Umbilical cord (tissue), 2 donors: ENCODE measurements around the gene SPDL1. TPM values are rescaled to one million over a fixed set of nuclear protein-coding genes. Genes with fewer than 3 reads are reported as not detected.

ENCODE experiments used
- DNase-seq: peaks from one replicate; pipeline ENCODE4 v3.0.0-alpha.2; 2015; ENCODE audit warnings: low spot score
- total RNA-seq: library from RNA; depleted of rRNA; stranded (reverse); fragments of >200 nt; gene quantifications from one replicate; pipeline ENCODE4 v1.2.3, GENCODE V29; 2014; ENCODE audit warnings: low replicate concordance; ENCODE audit not compliant: insufficient read depth

Gene SPDL1
- total RNA-seq, 1 donor from 2014 or later, result 35.4 TPM

DNA sequence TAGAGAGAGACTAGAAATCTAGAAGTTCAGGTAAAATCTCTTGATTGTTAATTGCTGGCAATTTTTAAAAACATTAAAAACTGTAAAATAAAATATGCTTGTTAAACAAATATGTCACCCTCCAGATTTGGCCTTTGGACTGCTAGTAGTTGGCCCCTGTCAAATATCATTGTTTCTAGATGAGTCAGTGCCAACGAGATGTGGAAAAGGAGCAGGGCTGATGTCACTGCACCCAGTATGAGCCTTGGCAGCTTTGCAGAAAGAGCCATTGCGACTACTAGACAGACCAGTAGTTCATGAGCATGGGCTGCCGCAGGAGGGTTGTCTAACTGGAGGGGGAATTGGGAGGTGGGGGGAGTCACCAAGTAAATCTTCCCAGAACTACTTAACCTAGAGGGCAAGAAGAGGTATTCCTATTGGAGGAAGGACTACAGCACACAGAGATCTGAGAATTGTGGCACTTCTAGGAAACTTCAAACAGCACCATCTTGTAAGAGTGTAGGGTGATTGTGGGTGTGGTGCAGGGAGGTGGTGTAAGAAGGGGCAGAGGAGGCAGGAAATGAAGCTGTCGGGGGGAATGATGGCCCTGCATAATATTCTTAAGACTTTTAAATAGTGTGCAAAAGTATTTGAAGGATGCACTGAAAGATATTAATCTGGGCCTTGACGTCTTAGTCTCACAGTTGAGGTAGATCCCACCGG, 46.4 kb downstream of the SPDL1 start:
- no peak for DNase-seq

GRCh38 chr5:169631360-169631759, 47.8 kb downstream of the SPDL1 start:
- no peak for DNase-seq

DNA sequence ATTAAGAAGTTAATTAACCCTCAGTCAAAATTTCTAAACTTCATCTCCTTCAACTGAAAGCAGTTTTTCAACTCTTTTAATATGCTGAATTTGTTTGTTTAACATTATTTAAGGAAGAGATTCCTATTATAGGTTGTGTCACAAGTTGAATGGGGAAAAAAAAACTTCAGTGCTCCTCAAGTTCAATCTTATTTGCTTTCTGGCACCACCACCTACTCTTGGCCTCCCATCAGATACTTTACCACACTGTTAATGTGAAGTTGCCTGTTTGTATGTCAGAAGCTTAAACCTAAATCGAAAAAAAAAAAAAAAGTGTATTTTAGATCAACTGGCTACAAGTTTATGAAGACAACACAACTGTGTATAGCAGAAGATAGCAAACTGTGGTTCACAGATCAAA, 49.4 kb downstream of the SPDL1 start:
- DNase-seq, result no peak

- no peak for DNase-seq
Observed at GRCh38 chr5:169634606-169635005, 51.0 kb downstream of the SPDL1 start.

DNA sequence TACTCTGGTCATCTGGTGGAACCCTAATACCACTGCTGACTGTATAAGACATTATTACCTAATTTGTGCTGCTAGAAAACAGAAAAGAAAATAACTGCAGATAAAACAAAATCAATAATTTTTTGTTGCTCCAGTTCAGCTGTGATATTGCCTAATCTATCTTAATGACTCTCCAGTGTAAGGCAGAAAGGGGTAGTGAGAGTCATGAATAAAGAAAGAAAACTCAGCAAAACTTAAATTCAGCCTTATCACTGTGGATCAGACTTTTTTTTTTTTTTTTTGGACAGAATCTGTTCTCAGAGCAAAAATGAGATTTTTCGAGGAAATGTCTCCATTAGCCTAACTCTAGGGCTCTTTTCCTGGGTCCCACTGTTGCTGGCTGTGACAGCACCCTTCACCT, 52.4 kb downstream of the SPDL1 start:
- no peak for DNase-seq

DNA sequence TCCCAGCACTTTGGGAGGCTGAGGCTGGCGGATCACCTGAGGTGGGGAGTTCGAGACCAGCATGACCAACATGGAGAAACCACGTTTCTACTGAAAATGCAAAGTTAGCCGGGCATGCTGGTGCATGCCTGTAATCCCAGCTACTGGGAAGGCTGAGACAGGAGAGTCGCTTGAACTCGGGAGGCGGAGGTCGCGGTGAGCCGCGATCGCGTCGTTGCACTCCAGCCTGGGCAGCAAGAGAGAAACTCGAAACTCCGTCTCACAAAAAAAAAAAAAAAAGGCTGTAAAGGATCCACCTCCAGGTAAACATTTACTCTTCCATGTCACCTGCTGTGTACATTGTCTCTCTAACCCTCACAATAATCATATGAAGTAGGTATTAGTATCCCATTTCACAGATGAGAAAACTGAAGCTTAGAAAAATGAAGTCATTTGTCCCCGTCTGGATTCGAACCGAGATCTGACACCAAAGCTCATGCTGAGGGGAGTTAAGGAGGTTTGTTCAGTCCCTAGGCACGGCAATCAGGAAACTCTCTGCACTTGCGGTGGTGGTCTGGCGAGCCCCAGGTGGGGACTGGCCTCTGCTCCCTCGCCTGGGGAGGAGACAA, 53.0 kb downstream of the SPDL1 start:
- DNase-seq, result no peak

DNA sequence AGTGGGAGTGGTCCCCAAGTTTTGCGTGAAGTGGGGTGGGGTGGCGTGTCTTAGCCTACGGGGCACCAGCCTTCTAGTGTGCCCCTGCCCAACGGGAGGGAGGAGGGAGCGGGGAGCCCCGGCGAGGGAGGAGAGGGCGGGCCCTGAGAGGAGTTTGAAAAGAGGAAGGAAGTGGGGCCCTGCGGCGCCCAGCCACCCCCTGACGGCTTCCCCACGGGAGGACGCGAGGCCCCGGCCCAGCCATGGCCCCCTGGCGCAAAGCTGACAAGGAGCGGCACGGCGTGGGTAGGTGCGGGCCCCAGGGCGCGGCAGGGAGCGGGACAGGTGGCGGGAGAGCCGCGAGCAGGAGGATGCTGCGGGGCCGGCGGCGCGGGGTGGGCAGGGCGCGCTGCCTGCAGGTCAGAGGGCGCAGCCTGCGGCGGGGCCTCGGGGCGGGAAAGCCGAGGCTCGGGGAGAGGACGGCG, 53.5 kb downstream of the SPDL1 start, which contains the start of gene DOCK2:
Gene DOCK2, plus strand, starts transcription at position 191 of the 464 bp plus-strand sequence. Its CDS starts 52 bp downstream, at position 243.
- peak; percentile 23 for DNase-seq

DNA sequence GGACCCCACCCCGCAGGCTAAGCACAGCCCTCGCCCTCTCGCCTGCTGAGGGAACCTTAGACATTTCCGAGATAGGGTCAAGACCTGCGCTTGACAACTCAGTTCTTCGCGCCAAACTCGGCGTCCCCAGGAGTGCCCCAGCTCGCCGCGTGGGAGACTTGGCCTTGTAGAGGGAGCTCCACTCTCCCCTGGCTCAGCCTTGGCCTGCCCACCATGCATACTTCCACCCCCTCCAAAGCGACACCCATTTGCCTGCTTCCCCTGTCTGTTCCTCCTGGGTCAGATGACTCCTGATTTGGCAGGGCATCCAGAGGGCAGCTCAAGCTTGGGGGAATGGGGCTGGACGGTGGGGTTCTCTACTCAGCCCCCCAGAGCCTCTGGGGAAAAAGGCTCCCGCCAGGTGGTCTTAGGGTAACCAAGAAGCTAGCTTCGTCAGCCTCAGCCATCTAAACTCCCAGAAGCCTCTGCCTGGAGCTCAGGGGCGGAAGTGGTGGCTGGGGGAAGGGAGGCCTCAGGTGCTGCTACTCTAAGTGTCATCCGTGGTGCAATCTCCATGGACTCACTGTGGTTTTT, 54.1 kb downstream of the SPDL1 start:
- no peak for DNase-seq

DNA sequence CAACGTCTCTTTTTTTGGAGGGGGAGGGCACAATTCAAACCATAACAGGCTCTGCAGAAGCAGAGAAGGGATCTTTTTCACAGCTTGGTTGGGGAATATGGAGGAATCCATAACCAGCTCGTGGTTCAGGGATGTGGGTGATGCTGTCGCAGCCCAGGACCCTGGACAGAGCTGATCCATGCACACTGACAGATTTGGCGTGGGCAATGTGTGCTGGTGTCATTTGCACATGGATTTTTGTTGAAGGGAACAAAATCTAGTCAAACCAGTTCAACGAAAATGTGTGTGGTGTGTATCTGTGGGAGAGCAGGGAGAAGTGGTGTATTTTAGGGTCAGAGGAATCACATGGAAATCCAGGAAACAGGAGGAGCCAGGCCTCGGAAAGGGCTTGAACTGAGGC, 57.7 kb downstream of the SPDL1 start:
- peak; percentile 42 for DNase-seq

- no peak for DNase-seq
Observed at GRCh38 chr5:169646856-169647255, 63.3 kb downstream of the SPDL1 start.

DNA sequence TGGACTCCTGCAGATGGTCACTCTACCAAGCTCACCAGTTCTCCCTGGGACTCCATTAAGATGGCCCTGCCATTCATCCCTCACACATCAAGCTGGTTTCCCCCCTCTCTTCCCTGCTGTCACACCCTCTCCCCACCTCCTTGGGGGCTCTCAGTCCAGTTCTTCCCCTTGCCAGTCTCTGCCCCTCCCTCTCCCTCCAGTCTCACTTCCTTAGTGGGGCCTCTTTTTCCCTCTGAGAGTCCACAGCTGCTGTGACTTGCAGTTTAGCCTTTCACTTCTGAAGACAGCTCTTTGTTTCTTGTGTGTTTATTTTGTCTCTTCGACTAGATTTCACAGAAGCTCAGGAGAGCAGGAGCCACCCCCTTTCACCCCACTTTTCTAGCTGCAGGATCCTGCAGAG, 64.0 kb downstream of the SPDL1 start:
- DNase-seq, result peak; percentile 44

DNA sequence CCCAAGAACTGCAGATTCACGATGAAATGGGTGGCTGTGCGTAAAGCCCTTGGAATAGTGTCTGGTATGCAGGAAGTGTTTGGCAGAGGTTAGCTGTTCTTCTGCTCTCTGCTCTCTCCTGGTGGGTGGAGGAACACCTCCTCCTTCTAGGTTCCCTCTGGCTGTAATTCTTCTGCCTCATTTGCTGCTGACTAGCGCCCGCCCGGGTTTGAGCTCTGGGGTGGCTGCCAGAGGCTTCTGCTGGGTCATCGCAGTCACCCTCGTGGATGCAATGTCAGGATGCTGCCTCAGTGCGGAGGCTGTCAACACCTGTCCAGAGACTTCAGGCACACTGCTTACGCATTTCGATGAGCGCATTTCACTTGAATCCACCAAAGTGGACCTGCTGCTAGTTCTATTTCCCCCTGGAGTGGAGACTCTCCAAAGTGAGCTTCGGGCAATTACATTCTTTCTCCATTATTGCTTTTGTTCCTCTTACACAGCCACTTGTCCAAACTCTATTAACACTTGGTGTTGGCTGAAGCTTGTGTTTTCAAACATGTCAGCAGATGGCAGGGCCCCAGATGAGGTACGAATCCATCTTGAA, 65.2 kb downstream of the SPDL1 start:
- no peak for DNase-seq

- DNase-seq, result no peak
Observed at GRCh38 chr5:169649486-169649885, 65.9 kb downstream of the SPDL1 start.

DNA sequence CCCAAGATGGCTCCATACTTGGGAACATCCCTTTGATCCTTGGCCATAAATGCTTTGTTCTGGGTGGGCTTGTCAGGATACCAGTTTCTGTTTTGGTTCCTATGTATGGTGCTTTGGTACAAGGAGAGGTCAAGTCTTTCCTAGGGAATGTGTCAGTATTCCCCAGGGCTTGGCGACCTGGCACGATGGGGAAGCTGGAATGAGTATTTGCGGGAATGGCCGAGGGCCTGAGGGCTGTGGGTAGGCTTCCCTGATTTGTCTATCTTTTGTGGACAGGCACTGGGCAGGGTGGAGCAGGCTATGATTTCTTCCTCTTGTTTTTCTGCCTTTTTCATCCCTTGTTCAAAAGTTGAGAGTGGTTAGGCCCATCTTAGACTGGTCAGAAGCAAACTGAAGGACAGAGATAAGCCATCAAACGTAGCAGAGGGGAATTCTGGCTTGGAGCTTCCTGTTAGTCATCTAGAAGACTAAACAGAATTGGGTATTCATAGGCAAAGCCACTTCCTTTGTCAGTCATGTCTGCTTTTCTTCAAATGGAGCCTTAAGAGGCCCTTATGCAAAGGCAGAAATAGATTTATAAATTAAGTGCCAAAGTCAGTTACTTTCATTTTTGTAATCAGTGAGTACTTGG, 67.2 kb downstream of the SPDL1 start:
- DNase-seq, result peak; percentile 77

GRCh38 chr5:169651526-169651925, 68.0 kb downstream of the SPDL1 start:
- DNase-seq, result peak; percentile 60

- DNase-seq, result no peak
Observed at GRCh38 chr5:169652057-169652456, 68.5 kb downstream of the SPDL1 start.

- no peak for DNase-seq
Observed at GRCh38 chr5:169653091-169653490, 69.5 kb downstream of the SPDL1 start.

Other genes starting within 250 kb of the SPDL1 start
- 72.5 TPM for gene DOCK2, start 53.5 kb downstream of the SPDL1 start, total RNA-seq